ENCODE results near the gene IREB2.

Gene IREB2, protein sequence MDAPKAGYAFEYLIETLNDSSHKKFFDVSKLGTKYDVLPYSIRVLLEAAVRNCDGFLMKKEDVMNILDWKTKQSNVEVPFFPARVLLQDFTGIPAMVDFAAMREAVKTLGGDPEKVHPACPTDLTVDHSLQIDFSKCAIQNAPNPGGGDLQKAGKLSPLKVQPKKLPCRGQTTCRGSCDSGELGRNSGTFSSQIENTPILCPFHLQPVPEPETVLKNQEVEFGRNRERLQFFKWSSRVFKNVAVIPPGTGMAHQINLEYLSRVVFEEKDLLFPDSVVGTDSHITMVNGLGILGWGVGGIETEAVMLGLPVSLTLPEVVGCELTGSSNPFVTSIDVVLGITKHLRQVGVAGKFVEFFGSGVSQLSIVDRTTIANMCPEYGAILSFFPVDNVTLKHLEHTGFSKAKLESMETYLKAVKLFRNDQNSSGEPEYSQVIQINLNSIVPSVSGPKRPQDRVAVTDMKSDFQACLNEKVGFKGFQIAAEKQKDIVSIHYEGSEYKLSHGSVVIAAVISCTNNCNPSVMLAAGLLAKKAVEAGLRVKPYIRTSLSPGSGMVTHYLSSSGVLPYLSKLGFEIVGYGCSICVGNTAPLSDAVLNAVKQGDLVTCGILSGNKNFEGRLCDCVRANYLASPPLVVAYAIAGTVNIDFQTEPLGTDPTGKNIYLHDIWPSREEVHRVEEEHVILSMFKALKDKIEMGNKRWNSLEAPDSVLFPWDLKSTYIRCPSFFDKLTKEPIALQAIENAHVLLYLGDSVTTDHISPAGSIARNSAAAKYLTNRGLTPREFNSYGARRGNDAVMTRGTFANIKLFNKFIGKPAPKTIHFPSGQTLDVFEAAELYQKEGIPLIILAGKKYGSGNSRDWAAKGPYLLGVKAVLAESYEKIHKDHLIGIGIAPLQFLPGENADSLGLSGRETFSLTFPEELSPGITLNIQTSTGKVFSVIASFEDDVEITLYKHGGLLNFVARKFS

DNA sequence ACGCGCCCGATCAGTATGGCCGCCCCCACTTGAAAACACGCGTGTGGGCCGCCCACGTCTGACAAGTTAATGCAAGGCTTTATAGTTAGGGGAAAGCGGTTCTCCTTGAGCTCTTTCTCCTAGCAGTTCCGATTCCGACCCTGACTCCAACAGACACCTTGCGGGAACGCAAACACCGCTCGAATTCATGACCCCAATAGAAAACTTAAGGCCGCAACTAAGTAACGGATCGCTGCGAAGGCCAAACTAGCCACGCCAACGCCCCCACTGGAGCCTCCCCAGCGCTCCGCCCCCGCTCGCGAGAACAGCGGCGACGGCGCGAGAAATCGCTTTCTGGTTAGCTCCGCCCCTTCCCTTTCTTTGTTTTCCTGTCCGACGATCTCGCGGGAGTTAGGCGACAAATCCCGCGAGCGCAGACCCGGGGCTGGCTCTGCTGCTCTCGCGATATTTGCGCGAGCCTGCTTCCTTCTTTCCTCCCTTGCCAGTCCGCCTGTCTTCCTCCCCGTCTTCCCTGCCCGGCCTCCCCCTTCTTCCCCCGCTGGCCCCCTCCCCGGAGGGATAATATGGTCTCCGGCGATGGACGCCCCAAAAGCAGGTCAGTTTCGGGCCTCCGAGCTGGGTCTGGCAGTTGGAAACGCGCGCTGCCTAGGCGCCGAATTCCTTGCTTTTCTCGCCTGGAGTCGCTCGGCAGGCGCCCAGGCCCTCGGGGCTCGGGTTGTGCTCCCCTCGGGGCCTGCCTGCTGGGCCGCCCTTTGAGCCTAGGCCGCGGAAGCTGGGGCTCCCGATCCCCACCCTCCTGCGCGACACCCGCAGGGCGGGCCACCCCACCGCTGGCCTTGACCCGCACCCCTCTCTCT, at the start of gene IREB2:
Gene IREB2, plus strand, starts transcription at position 455 of the 857 bp plus-strand sequence. Its CDS starts 122 bp downstream, at position 577.
- no peak for TF ChIP-seq CTCF (IDR thresholded peaks at IDR 0.05; ENCODE audit: control insufficient read depth, insufficient read depth, low read depth, low read length, missing control alignments)
- peak; percentile 92 for DNase-seq (ENCODE audit: low read depth)
- H3K4me3 ChIP-seq (ENCODE audit: control insufficient read depth, low read depth, low read length), result peak within 1 kb of the TSS; percentile 97

DNA sequence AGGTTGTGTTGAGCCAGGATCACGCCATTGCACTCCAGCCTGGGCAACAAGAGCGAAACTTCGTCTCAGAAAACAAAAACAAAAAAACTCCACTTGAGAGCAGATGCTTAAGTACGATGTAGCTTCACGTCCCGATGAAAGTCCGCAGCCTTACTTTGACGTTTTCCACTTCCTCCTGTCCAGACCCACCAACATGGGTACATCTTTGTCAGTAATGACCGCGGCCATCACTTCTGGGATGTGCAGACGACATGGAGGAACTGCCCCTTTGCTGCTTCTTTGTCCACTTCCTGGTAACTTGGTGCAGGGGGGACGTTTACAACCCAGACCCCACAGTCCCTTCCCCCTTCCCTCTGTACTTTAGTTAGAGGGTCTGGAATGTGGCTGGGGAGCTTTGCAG, 49.2 kb upstream of the IREB2 start:
- no peak for DNase-seq (ENCODE audit: low read depth)
- H3K4me3 ChIP-seq (ENCODE audit: control insufficient read depth, low read depth, low read length), result no peak overlapping the region

DNA sequence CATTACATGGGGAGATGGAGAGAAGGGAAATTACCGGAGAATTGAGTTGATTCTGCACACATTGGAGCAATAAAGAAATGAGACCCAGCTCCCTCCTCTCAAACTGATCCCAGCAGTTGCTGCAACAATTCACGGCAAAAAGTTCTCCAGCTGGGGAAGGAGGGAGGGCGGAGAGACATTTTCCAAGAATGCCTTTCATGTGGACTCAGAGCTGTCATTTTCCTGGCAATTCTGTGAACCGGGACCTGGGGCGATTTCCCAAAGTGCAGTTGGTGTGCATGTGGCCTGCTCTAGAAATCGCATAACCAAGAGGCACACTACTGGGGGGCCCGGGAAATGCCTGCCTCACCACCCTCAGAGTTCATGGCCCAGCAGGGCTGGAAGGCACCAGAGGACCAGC, 48.7 kb upstream of the IREB2 start:
- DNase-seq (ENCODE audit: low read depth), result peak; percentile 34
- no peak for TF ChIP-seq CTCF (IDR thresholded peaks at IDR 0.05; ENCODE audit: control insufficient read depth, insufficient read depth, low read depth, low read length, missing control alignments)

More for the DNA sequence above, 49.2 kb upstream of the IREB2 start:
- TF ChIP-seq CTCF (IDR thresholded peaks at IDR 0.05; ENCODE audit: control insufficient read depth, insufficient read depth, low read depth, low read length, missing control alignments), result no peak

GRCh38 chr15:78389738-78390137, 48.3 kb upstream of the IREB2 start:
- no peak for DNase-seq (ENCODE audit: low read depth)
- TF ChIP-seq CTCF (IDR thresholded peaks at IDR 0.05; ENCODE audit: control insufficient read depth, insufficient read depth, low read depth, low read length, missing control alignments), result no peak
- H3K4me3 ChIP-seq (ENCODE audit: control insufficient read depth, low read depth, low read length), result no peak overlapping the region

More for the DNA sequence above, 48.7 kb upstream of the IREB2 start:
- no peak overlapping the region for H3K4me3 ChIP-seq (ENCODE audit: control insufficient read depth, low read depth, low read length)

GRCh38 chr15:78390242-78390641, 47.8 kb upstream of the IREB2 start:
- no peak for TF ChIP-seq CTCF (IDR thresholded peaks at IDR 0.05; ENCODE audit: control insufficient read depth, insufficient read depth, low read depth, low read length, missing control alignments)
- no peak overlapping the region for H3K4me3 ChIP-seq (ENCODE audit: control insufficient read depth, low read depth, low read length)
- no peak for DNase-seq (ENCODE audit: low read depth)

- DNase-seq (ENCODE audit: low read depth), result peak; percentile 62
- no peak overlapping the region for H3K4me3 ChIP-seq (ENCODE audit: control insufficient read depth, low read depth, low read length)
- TF ChIP-seq CTCF (IDR thresholded peaks at IDR 0.05; ENCODE audit: control insufficient read depth, insufficient read depth, low read depth, low read length, missing control alignments), result no peak
These were observed 47.2 kb upstream of the IREB2 start for GRCh38 chr15:78390826-78391225.

Measured in AG09309 (cell line).